ENCODE results near the gene FREM1.

DNA sequence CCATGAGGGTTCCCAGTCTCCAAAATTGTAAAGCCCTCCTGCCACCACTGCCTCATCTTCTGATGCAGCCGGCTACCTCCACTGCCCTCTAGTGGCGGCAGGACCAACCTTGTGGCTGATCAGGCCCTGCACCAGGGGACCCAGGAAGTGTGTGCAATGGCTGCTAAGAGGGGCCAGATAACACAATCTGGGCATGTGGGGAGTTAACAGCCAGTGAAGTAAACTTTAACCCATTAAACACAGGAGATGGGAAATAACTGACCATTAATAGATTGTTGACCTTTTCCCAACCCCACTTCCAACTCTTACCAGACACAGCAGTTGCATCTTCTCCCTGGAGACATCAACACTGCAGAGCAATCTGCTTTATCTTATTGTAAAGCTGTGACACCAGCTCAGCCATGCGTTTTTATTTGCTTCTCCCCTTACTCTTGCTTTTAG, 63.3 kb downstream of the FREM1 start:
- TF ChIP-seq, protein P1, sequence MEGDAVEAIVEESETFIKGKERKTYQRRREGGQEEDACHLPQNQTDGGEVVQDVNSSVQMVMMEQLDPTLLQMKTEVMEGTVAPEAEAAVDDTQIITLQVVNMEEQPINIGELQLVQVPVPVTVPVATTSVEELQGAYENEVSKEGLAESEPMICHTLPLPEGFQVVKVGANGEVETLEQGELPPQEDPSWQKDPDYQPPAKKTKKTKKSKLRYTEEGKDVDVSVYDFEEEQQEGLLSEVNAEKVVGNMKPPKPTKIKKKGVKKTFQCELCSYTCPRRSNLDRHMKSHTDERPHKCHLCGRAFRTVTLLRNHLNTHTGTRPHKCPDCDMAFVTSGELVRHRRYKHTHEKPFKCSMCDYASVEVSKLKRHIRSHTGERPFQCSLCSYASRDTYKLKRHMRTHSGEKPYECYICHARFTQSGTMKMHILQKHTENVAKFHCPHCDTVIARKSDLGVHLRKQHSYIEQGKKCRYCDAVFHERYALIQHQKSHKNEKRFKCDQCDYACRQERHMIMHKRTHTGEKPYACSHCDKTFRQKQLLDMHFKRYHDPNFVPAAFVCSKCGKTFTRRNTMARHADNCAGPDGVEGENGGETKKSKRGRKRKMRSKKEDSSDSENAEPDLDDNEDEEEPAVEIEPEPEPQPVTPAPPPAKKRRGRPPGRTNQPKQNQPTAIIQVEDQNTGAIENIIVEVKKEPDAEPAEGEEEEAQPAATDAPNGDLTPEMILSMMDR (IDR thresholded peaks at IDR 0.05 in 8 of 11, conservative IDR thresholded peaks at IDR 0.05 in 3 of 11): peak in 7 of 11 experiments; percentile 24 to 60 (median 49)
- TF ChIP-seq POLR2A (IDR thresholded peaks at IDR 0.05) (no peak), POLR2AphosphoS5 (IDR thresholded peaks at IDR 0.05) (no peak)

Measured in spleen (tissue), 7 donors.